PFSK-1 (cell line): ENCODE results near the gene HAPLN2.

Experiments used
- FOXP2 ChIP-seq: optimal IDR thresholded peaks from 2 replicates; pipeline ENCODE3; 2011; ENCODE audit warnings: borderline replicate concordance, control low read depth, inconsistent platforms; ENCODE audit not compliant: insufficient read depth; ENCODE audit errors: extremely low read length, extremely low read depth
- POLR2AphosphoS5 ChIP-seq: IDR thresholded peaks from 2 replicates; pipeline ENCODE4 v1.6.1; 2012; ENCODE audit warnings: low read depth, mild to moderate bottlenecking, control low read depth, low read length, moderate library complexity
- SIN3A ChIP-seq: IDR thresholded peaks from 2 replicates; pipeline ENCODE4 v1.6.1; 2012; ENCODE audit warnings: mild to moderate bottlenecking, low read length, moderate library complexity, borderline replicate concordance; ENCODE audit not compliant: insufficient read depth
- TAF1 ChIP-seq: IDR thresholded peaks from 2 replicates; pipeline ENCODE4 v1.6.1; 2012; ENCODE audit warnings: low read length, control low read depth, borderline replicate concordance; ENCODE audit not compliant: insufficient read depth
- TF ChIP-seq, protein P1 (sequence below), 2 experiments: IDR thresholded peaks; 2 replicates each; pipeline versions ENCODE4 v1.6.1 to v1.8.0; 2011 to 2012; ENCODE audit warnings: low read depth in 2 of 2, low read length in 2 of 2, control low read depth in 1 of 2, inconsistent platforms in 1 of 2, mild to moderate bottlenecking in 1 of 2, moderate library complexity in 1 of 2; ENCODE audit not compliant: insufficient read depth in 1 of 2

HAPLN2 gene

DNA sequence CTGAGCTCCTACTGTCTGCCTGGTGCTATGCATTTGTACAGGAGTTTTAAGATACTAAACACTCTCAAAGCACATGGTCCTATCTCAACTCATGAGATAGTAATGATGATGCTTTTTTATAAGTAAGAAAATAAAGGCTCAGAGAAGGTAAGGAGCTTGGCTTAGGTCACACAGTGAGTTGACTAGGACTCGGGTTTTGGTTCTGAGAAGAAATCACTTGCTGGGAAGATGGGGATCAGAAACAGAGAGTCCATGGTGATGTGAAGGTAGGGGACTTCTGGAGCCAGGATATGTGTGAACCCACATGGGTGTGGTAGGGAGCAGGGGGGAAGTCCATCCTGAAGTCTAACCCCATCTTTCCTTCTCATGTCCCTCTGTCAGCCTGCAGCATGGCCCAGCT, 26.5 kb downstream of the HAPLN2 start:
- no peak for TF ChIP-seq FOXP2
- TF ChIP-seq TAF1 = no peak
- TF ChIP-seq SIN3A = no peak
- TF ChIP-seq POLR2AphosphoS5 = no peak
- TF ChIP-seq, protein P1, sequence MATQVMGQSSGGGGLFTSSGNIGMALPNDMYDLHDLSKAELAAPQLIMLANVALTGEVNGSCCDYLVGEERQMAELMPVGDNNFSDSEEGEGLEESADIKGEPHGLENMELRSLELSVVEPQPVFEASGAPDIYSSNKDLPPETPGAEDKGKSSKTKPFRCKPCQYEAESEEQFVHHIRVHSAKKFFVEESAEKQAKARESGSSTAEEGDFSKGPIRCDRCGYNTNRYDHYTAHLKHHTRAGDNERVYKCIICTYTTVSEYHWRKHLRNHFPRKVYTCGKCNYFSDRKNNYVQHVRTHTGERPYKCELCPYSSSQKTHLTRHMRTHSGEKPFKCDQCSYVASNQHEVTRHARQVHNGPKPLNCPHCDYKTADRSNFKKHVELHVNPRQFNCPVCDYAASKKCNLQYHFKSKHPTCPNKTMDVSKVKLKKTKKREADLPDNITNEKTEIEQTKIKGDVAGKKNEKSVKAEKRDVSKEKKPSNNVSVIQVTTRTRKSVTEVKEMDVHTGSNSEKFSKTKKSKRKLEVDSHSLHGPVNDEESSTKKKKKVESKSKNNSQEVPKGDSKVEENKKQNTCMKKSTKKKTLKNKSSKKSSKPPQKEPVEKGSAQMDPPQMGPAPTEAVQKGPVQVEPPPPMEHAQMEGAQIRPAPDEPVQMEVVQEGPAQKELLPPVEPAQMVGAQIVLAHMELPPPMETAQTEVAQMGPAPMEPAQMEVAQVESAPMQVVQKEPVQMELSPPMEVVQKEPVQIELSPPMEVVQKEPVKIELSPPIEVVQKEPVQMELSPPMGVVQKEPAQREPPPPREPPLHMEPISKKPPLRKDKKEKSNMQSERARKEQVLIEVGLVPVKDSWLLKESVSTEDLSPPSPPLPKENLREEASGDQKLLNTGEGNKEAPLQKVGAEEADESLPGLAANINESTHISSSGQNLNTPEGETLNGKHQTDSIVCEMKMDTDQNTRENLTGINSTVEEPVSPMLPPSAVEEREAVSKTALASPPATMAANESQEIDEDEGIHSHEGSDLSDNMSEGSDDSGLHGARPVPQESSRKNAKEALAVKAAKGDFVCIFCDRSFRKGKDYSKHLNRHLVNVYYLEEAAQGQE (IDR thresholded peaks at IDR 0.05; ENCODE audit: insufficient read depth in 1 of 2, low read depth in 2 of 2, low read length in 2 of 2) = no peak

DNA sequence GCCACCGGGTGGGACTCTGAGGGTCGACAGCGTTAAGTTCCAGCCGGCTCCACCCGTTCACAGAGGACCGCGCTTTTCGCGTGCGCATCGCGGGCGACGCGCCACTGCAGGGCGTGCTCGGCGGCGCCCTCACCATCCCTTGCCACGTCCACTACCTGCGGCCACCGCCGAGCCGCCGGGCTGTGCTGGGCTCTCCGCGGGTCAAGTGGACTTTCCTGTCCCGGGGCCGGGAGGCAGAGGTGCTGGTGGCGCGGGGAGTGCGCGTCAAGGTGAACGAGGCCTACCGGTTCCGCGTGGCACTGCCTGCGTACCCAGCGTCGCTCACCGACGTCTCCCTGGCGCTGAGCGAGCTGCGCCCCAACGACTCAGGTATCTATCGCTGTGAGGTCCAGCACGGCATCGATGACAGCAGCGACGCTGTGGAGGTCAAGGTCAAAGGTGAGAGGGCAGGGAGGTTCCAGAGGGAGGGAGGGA, 27.6 kb downstream of the HAPLN2 start:
- TF ChIP-seq, protein P1 (IDR thresholded peaks at IDR 0.05; ENCODE audit: insufficient read depth in 1 of 2, low read depth in 2 of 2, low read length in 2 of 2) = no peak
- TF ChIP-seq TAF1 (no peak), SIN3A (no peak), POLR2AphosphoS5 (no peak), FOXP2 (no peak)

DNA sequence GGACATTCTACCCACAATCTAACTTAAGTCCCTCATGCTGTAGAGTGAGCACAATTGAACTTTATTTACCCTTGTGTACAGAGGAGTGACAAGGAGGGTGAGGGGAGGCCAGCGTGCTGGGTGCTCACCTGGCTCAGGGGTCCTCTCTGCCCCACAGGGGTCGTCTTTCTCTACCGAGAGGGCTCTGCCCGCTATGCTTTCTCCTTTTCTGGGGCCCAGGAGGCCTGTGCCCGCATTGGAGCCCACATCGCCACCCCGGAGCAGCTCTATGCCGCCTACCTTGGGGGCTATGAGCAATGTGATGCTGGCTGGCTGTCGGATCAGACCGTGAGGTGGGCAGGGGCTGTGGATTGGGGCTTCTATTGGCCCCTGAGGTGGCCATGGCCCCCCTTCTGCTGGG, 28.1 kb downstream of the HAPLN2 start:
- TF ChIP-seq, protein P1 (IDR thresholded peaks at IDR 0.05; ENCODE audit: insufficient read depth in 1 of 2, low read depth in 2 of 2, low read length in 2 of 2) = no peak
- TF ChIP-seq FOXP2 (no peak), TAF1 (no peak), SIN3A (no peak), POLR2AphosphoS5 (no peak)

DNA sequence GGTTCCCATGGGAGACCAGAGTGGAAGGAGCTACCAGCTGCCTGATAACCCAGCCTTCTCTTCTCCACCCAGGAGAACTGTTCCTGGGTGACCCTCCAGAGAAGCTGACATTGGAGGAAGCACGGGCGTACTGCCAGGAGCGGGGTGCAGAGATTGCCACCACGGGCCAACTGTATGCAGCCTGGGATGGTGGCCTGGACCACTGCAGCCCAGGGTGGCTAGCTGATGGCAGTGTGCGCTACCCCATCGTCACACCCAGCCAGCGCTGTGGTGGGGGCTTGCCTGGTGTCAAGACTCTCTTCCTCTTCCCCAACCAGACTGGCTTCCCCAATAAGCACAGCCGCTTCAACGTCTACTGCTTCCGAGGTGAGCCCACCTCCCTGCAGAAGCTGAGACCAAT, 29.3 kb downstream of the HAPLN2 start:
- TF ChIP-seq POLR2AphosphoS5 (no peak), SIN3A (no peak), FOXP2 (no peak), TAF1 (no peak)
- TF ChIP-seq, protein P1 (IDR thresholded peaks at IDR 0.05; ENCODE audit: insufficient read depth in 1 of 2, low read depth in 2 of 2, low read length in 2 of 2) = no peak

DNA sequence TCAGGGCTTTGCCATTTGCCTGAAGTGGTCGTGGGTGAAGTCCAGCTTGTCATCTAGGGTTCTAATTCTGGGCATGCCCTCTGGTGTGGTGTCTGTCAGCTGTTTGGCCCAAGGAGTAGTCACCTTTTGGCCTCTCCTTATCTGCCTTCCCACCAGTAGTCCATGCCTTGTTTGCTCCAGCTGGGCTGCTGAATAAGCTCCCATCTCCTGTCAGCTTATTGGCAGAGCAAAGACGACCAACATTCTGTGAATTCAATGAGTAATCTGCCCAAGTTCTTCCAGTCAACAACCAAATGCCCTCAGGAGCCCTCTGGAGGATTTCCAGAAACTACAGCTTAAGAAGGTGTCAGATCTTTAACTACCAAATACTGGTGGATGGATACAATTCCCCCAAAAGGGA, 29.7 kb downstream of the HAPLN2 start:
- TF ChIP-seq SIN3A (no peak), TAF1 (no peak), FOXP2 (no peak), POLR2AphosphoS5 (no peak)
- TF ChIP-seq, protein P1 (IDR thresholded peaks at IDR 0.05; ENCODE audit: insufficient read depth in 1 of 2, low read depth in 2 of 2, low read length in 2 of 2) = no peak
